Skeletal muscle satellite cell (primary cell): ENCODE results near the gene ZNF785.
A peak's percentile ranks its signal among the peaks of the same experiment; 100 is the strongest.

Experiments
- H3K27me3 ChIP-seq: 2 replicates; pipeline ENCODE4 v1.7.0; 2013; ENCODE audit warnings: low read length; ENCODE audit not compliant: control insufficient read depth, insufficient read depth
- H3K36me3 ChIP-seq: 2 replicates; pipeline ENCODE4 v1.7.0; 2013; ENCODE audit warnings: mild to moderate bottlenecking, control low read depth, low read length; ENCODE audit not compliant: insufficient read depth
- H3K4me1 ChIP-seq: 2 replicates; pipeline ENCODE4 v1.7.0; 2013; ENCODE audit warnings: low read length; ENCODE audit not compliant: control insufficient read depth, insufficient read depth
- H3K4me2 ChIP-seq: 2 replicates; pipeline ENCODE4 v1.7.0; 2013; ENCODE audit warnings: mild to moderate bottlenecking, low read length
- H3K4me3 ChIP-seq: 2 replicates; pipeline ENCODE4 v1.7.0; 2013; ENCODE audit warnings: low read length
- H3K9ac ChIP-seq: 2 replicates; pipeline ENCODE4 v1.7.0; 2013; ENCODE audit warnings: mild to moderate bottlenecking, low read depth, low read length, moderate library complexity
- H3K9me3 ChIP-seq: replicated peaks from 2 replicates; pipeline ENCODE4 v1.7.0; 2013; ENCODE audit warnings: mild to moderate bottlenecking, control low read depth, low read length

ZNF785 gene

GRCh38 chr16:30615358-30616091 lies 30.0 kb upstream of the ZNF785 start:
- Histone ChIP-seq H3K4me3 (no peak overlapping the region), H3K9ac (no peak overlapping the region), H3K4me1 (no peaks in the 10 kb centered on the region), H3K36me3 (no peaks in the 10 kb centered on the region), H3K9me3 (no peaks in the 10 kb centered on the region), H3K4me2 (no peak overlapping the region), H3K27me3 (no peaks in the 10 kb centered on the region)

GRCh38 chr16:30609926-30610839 lies 24.7 kb upstream of the ZNF785 start, which contains the start of gene ZNF689:
Gene ZNF689 (minus strand): TSS chr16:30610389. CDS start chr16:30610041, 348 bp downstream.
- Histone ChIP-seq H3K27me3 (no peaks in the 10 kb centered on the region), H3K4me1 (peaks cover 9% of the 10 kb centered on the region), H3K36me3 (peaks cover 11% of the 10 kb centered on the region), H3K4me3 (peak within 1 kb of the TSS; percentile 84), H3K4me2 (peak within 1 kb of the TSS; percentile 94), H3K9ac (peak within 1 kb of the TSS; percentile 98), H3K9me3 (no peaks in the 10 kb centered on the region)

- H3K9me3 ChIP-seq, result no peaks in the 10 kb centered on the region
- H3K4me2 ChIP-seq, result peak overlapping the region; percentile 94
- H3K9ac ChIP-seq, result peak overlapping the region; percentile 98
- H3K4me1 ChIP-seq, result peaks cover 9% of the 10 kb centered on the region
- H3K27me3 ChIP-seq, result no peaks in the 10 kb centered on the region
- peaks cover 20% of the 10 kb centered on the region for H3K36me3 ChIP-seq
- peak overlapping the region; percentile 84 for H3K4me3 ChIP-seq
Observed at GRCh38 chr16:30609002-30609925, 23.8 kb upstream of the ZNF785 start.

GRCh38 chr16:30606004-30606403 lies 20.5 kb upstream of the ZNF785 start:
- Histone ChIP-seq H3K27me3 (no peaks in the 10 kb centered on the region), H3K4me1 (peaks cover 18% of the 10 kb centered on the region), H3K9ac (no peak overlapping the region), H3K9me3 (no peaks in the 10 kb centered on the region), H3K4me2 (no peak overlapping the region), H3K4me3 (no peak overlapping the region), H3K36me3 (peaks cover 30% of the 10 kb centered on the region)

- Histone ChIP-seq H3K9me3 (no peaks in the 10 kb centered on the region), H3K4me1 (peaks cover 18% of the 10 kb centered on the region), H3K4me2 (no peak overlapping the region), H3K27me3 (no peaks in the 10 kb centered on the region), H3K4me3 (no peak overlapping the region), H3K36me3 (peaks cover 30% of the 10 kb centered on the region), H3K9ac (no peak overlapping the region)
Observed at GRCh38 chr16:30605158-30605557, 19.7 kb upstream of the ZNF785 start.

GRCh38 chr16:30604316-30604947 lies 18.9 kb upstream of the ZNF785 start:
- no peaks in the 10 kb centered on the region for H3K27me3 ChIP-seq
- no peak overlapping the region for H3K4me3 ChIP-seq
- H3K4me2 ChIP-seq, result no peak overlapping the region
- H3K9ac ChIP-seq, result no peak overlapping the region
- peaks cover 30% of the 10 kb centered on the region for H3K36me3 ChIP-seq
- peaks cover 16% of the 10 kb centered on the region for H3K4me1 ChIP-seq
- H3K9me3 ChIP-seq, result no peaks in the 10 kb centered on the region

GRCh38 chr16:30603945-30604315 lies 18.4 kb upstream of the ZNF785 start:
- no peaks in the 10 kb centered on the region for H3K27me3 ChIP-seq
- H3K4me3 ChIP-seq, result no peak overlapping the region
- no peaks in the 10 kb centered on the region for H3K9me3 ChIP-seq
- peaks cover 11% of the 10 kb centered on the region for H3K4me1 ChIP-seq
- H3K4me2 ChIP-seq, result no peak overlapping the region
- peaks cover 30% of the 10 kb centered on the region for H3K36me3 ChIP-seq
- no peak overlapping the region for H3K9ac ChIP-seq

- no peaks in the 10 kb centered on the region for H3K9me3 ChIP-seq
- H3K4me3 ChIP-seq, result no peak overlapping the region
- no peak overlapping the region for H3K9ac ChIP-seq
- peaks cover 8% of the 10 kb centered on the region for H3K4me1 ChIP-seq
- no peaks in the 10 kb centered on the region for H3K27me3 ChIP-seq
- H3K36me3 ChIP-seq, result peaks cover 26% of the 10 kb centered on the region
- no peak overlapping the region for H3K4me2 ChIP-seq
Observed at GRCh38 chr16:30602616-30603277, 17.2 kb upstream of the ZNF785 start.

- no peak overlapping the region for H3K4me2 ChIP-seq
- H3K4me1 ChIP-seq, result peaks cover 8% of the 10 kb centered on the region
- no peaks in the 10 kb centered on the region for H3K9me3 ChIP-seq
- H3K27me3 ChIP-seq, result no peaks in the 10 kb centered on the region
- H3K4me3 ChIP-seq, result no peak overlapping the region
- peaks cover 26% of the 10 kb centered on the region for H3K36me3 ChIP-seq
- no peak overlapping the region for H3K9ac ChIP-seq
Observed at GRCh38 chr16:30601966-30602365, 16.5 kb upstream of the ZNF785 start.

GRCh38 chr16:30600929-30601328 lies 15.4 kb upstream of the ZNF785 start:
- Histone ChIP-seq H3K4me3 (no peak overlapping the region), H3K9ac (no peak overlapping the region), H3K36me3 (peaks cover 22% of the 10 kb centered on the region), H3K4me2 (no peak overlapping the region), H3K4me1 (peaks cover 8% of the 10 kb centered on the region), H3K27me3 (no peaks in the 10 kb centered on the region), H3K9me3 (no peaks in the 10 kb centered on the region)
